Colonic mucosa (tissue), 4 donors: Measurements from ENCODE around the gene ZWILCH. TPM values are rescaled to one million over a fixed set of nuclear protein-coding genes. Genes with fewer than 3 reads are reported as not detected.
"Not testable (repeated sequence)": the region's sequence is repeated elsewhere in the genome, so short reads cannot be mapped to it uniquely, and the experiment has no call there.

ENCODE experiments used
- DNase-seq: peaks from one replicate; pipeline ENCODE4 v3.0.0-alpha.2; 2020
- H3K27ac ChIP-seq: fragments of 200-600 bp; one replicate; pipeline ENCODE4 v1.8.0; 2021
- H3K27me3 ChIP-seq: fragments of 200-600 bp; one replicate; pipeline ENCODE4 v1.8.0; 2021
- H3K36me3 ChIP-seq: fragments of 200-600 bp; one replicate; pipeline ENCODE4 v1.8.0; 2021
- H3K4me1 ChIP-seq: fragments of 200-600 bp; one replicate; pipeline ENCODE4 v1.8.0; 2021; ENCODE audit warnings: mild to moderate bottlenecking
- H3K4me3 ChIP-seq: fragments of 200-600 bp; one replicate; pipeline ENCODE4 v1.8.0; 2021
- H3K9ac ChIP-seq, 2 donors: one replicate each; pipeline ENCODE4 v1.7.0; 2013; ENCODE audit warnings: control low read depth in 2 of 2, low read depth in 2 of 2, low read length in 2 of 2
- H3K9me3 ChIP-seq: fragments of 200-600 bp; one replicate; pipeline ENCODE4 v1.8.0; 2021
- intact Hi-C: fragments of 100-400 bp; cut with DNase I; formaldehyde crosslinking; loops from one replicate; pipeline ENCODE4 v1.14.1; 2022
- total RNA-seq, 2 donors: library from RNA; stranded (reverse); fragmentation: NEBNext Ultra II Directional in 1 of 2; extraction: Animal tissue kit (Norgen Biotek cat#: 25700) in 1 of 2; gene quantifications; one replicate each; pipeline ENCODE4 v1.2.1, GENCODE V29; 2021
- TF ChIP-seq, protein P1 (sequence below): fragments of 200-600 bp; IDR thresholded peaks from one replicate; pipeline ENCODE4 v1.8.0; 2022; ENCODE audit warnings: antibody characterized with exemption, mild to moderate bottlenecking
- donor health status: healthy.
- donor health status: DM: no; HTN: no; CAD: no.
- donor health status: DM: no; HTN: no; CAD: no.

Gene ZWILCH
- total RNA-seq = 10 to 100 TPM in 1 of 2 donors, 1 to 10 TPM in 1; 8.4 to 20.1 TPM

DNA sequence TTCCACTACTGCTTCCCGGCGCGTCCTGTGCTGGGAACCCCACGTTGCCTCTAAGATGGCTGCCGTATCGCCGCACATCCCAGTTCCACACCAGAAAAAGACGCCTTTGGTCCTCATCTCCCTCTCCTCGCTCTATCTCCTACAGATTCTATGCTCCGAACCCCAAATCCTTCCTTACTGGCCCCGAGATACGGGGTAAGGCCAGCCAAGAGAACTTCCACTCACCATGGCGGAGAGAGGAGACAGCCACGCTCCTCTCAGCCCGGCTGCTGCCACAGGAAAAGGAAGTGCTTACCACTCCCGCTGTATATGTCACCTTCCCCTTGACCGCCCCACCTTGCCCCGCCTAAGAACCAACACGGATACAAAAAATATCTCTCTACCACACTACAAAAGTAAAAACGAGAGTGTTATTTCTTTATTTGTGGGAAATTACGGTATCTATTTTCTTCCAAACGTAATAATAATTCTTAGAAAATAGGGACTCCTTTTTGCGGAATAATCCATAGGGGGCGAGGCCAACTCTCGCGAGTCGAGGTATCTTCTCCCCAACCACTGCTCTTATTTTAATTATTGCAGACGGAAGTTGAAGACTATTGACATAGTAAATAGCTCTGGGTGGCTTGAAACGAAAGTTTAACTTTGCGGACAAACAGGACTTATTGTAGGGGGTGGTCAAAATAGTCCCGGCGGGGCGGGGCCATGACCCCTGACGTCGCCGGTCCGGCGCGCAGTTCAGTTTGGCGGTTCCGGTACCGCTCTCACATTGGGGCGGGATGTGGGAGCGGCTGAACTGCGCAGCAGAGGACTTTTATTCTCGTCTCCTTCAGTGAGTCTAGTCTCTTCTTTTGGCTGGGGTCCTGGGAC is at the start of gene ZWILCH, which contains the start of gene RPL4:
Gene ZWILCH (plus strand): TSS at position 764 of the 867 bp plus-strand sequence. CDS start 13 bp downstream, at position 777.
Gene RPL4 (minus strand): TSS at position 293 of the 867 bp plus-strand sequence. CDS start 65 bp downstream, at position 228.
- intact Hi-C loops = no loop called here
- Histone ChIP-seq H3K27me3 (no peaks in the 10 kb centered on the region), H3K36me3 (peaks cover 8% of the 10 kb centered on the region), H3K4me1 (peaks cover 6% of the 10 kb centered on the region), H3K4me3 (peak within 1 kb of the TSS; percentile 85), H3K27ac (peak within 1 kb of the TSS; percentile 78), H3K9ac (peak within 1 kb of the TSS; percentile 80 to 94), H3K9me3 (no peaks in the 10 kb centered on the region)
- TF ChIP-seq, protein P1, sequence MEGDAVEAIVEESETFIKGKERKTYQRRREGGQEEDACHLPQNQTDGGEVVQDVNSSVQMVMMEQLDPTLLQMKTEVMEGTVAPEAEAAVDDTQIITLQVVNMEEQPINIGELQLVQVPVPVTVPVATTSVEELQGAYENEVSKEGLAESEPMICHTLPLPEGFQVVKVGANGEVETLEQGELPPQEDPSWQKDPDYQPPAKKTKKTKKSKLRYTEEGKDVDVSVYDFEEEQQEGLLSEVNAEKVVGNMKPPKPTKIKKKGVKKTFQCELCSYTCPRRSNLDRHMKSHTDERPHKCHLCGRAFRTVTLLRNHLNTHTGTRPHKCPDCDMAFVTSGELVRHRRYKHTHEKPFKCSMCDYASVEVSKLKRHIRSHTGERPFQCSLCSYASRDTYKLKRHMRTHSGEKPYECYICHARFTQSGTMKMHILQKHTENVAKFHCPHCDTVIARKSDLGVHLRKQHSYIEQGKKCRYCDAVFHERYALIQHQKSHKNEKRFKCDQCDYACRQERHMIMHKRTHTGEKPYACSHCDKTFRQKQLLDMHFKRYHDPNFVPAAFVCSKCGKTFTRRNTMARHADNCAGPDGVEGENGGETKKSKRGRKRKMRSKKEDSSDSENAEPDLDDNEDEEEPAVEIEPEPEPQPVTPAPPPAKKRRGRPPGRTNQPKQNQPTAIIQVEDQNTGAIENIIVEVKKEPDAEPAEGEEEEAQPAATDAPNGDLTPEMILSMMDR = no peak
- peak; percentile 85 for DNase-seq

DNA sequence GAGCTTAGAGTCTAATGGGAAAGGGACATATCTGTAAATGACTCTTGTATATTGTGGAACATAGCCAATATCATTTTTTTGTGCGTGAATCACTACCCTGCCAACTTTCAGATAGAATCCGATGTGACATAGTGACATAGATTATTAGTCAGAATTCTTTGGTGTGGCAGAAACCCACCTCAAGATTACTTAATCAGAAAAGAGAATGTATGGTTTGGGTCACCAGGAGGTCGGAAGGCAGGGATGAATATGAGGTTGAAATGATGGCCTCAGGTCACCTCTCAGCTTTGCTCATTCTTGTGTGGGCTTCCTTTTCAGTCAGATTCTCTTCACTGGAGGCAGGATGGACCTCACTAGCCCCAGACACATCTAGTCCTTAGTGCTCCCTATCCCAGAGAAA is 48.9 kb upstream of the ZWILCH start:
- no peaks in the 10 kb centered on the region for H3K36me3 ChIP-seq
- no peaks in the 10 kb centered on the region for H3K27me3 ChIP-seq
- H3K27ac ChIP-seq = no peak overlapping the region
- H3K9ac ChIP-seq = no peak overlapping the region
- intact Hi-C loops = no loop called here
- no peaks in the 10 kb centered on the region for H3K4me1 ChIP-seq
- DNase-seq = no peak
- H3K4me3 ChIP-seq = no peak overlapping the region
- no peaks in the 10 kb centered on the region for H3K9me3 ChIP-seq
- TF ChIP-seq, protein P1 = no peak

DNA sequence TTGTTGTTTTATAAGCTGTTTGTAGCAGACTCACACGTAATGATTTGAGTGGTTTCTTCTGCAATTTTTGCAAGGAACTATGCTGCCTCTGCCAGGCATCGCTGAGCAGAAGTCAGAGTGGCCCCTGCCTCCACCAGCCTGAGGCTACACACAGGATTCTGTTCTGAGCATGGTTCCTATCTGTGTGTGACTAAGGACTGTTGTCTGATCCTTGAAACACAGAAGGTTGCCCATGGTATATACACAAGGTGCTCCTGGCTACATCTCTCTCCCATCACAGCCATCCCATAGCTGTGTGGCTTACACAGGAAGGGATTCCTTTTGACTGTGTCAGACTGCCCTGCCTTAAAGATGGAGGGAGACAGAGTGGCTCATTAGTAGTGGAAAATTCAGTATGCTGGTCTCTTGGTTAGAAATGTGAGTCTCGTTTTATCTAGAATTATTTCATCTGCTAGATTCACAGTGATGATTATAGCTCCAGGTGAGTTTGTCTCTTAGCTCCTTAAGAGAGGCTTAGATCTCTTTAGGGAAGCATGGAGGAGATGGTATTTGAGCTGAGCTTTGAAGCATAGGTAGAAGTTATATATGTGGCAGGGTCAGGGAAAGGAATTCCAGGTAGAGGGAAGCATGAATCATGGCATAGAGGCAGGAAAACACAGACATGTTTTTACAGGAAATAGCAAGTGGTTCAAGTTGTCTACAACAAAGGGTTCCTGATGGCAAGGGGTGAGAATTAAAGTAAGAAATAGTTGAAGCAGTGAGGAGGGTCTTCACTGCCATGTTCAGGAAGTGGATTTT is 45.1 kb upstream of the ZWILCH start:
- no peak overlapping the region for H3K27ac ChIP-seq
- no peaks in the 10 kb centered on the region for H3K36me3 ChIP-seq
- H3K4me1 ChIP-seq = no peaks in the 10 kb centered on the region
- DNase-seq = no peak
- H3K27me3 ChIP-seq = no peaks in the 10 kb centered on the region
- no peak overlapping the region for H3K9ac ChIP-seq
- intact Hi-C loops = no loop called here
- no peak overlapping the region for H3K4me3 ChIP-seq
- TF ChIP-seq, protein P1 = no peak
- H3K9me3 ChIP-seq = no peaks in the 10 kb centered on the region

DNA sequence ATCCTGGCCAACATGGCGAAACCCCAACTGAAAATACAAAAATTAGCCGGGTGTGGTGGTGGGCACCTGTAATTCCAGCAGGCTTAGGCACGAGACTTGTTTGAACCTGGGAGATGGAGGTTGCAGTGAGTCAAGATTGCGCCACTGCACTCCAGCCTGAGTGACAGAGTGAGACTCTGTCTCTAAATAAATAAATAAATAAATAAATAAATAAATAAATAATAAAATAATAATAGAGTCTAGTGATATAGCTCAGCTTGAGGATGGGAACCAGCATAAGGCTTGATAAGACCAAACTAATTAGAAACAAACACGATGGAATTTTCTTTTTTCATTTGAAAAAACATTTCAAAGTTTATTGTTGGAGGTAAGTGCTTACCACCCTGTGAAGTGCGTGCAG is 43.8 kb upstream of the ZWILCH start:
- H3K4me1 ChIP-seq, H3K27me3 ChIP-seq, H3K36me3 ChIP-seq, H3K9ac ChIP-seq, H3K27ac ChIP-seq, H3K4me3 ChIP-seq, intact Hi-C loops, DNase-seq, H3K9me3 ChIP-seq: not testable (repeated sequence)

DNA sequence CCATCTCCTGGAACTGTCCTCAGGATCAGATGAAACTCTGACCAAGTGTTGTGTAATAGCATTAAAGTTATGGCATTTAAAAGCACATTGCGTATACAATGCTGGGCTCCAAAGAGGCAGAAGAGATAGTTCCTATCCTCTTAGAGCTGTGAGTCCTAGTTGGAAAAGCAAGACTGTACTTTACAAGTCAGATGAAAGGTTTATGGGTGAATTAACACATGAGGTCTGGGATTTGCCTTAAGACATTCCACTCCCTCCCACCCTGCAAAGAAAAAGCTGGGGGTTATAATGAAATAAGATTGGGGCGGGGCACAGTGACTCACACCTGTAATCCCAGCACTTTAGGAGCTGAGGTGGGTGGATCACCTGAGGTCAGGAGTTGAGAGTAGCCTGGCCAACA is 43.2 kb upstream of the ZWILCH start:
- intact Hi-C loops = no loop called here
- Histone ChIP-seq H3K27ac (no peak overlapping the region), H3K9ac (no peak overlapping the region), H3K4me3 (no peak overlapping the region), H3K36me3 (no peaks in the 10 kb centered on the region), H3K9me3 (no peaks in the 10 kb centered on the region), H3K4me1 (no peaks in the 10 kb centered on the region), H3K27me3 (no peaks in the 10 kb centered on the region)
- DNase-seq = peak; percentile 33
- TF ChIP-seq, protein P1 = no peak
